ENCODE measurements around the gene BRD9.

Gene BRD9

DNA sequence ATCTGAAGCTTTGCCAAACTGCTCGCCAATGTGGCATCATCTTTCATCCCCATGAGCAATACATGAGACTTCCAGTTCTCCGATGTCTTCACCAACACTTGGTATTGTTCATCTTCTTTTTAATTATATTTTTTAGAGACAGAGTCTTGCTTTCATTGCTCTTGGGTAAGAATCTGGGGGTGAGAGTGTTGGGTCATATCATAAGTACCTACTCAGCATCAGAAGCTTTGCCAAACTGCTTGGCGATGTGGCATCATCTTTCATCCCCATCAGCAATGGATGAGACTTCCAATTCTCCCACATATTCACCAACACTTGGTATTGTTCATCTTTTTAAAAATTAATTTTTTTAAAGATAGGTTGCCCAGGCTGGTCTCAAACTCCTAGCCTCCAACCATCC lies 77.2 kb downstream of the BRD9 start:
- TF ChIP-seq, protein P1, sequence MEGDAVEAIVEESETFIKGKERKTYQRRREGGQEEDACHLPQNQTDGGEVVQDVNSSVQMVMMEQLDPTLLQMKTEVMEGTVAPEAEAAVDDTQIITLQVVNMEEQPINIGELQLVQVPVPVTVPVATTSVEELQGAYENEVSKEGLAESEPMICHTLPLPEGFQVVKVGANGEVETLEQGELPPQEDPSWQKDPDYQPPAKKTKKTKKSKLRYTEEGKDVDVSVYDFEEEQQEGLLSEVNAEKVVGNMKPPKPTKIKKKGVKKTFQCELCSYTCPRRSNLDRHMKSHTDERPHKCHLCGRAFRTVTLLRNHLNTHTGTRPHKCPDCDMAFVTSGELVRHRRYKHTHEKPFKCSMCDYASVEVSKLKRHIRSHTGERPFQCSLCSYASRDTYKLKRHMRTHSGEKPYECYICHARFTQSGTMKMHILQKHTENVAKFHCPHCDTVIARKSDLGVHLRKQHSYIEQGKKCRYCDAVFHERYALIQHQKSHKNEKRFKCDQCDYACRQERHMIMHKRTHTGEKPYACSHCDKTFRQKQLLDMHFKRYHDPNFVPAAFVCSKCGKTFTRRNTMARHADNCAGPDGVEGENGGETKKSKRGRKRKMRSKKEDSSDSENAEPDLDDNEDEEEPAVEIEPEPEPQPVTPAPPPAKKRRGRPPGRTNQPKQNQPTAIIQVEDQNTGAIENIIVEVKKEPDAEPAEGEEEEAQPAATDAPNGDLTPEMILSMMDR (conservative IDR thresholded peaks at IDR 0.05; ENCODE audit: low read depth, low read length) = no peak
- no peaks in the 10 kb centered on the region for H3K27me3 ChIP-seq (ENCODE audit: insufficient read depth, low read depth)

More for the DNA sequence above, 77.2 kb downstream of the BRD9 start:
- Histone ChIP-seq H3K79me2 (ENCODE audit: insufficient read depth, low read depth) (no peaks in the 10 kb centered on the region), H3K4me3 (IDR thresholded peaks at IDR 0.05; ENCODE audit: insufficient read depth, low read depth, low read length) (no peak overlapping the region), H3K4me2 (no peak overlapping the region), H3K4me1 (ENCODE audit: low read depth, poor library complexity, severe bottlenecking) (no peaks in the 10 kb centered on the region), H4K20me1 (ENCODE audit: insufficient read depth) (no peaks in the 10 kb centered on the region), H2AFZ (ENCODE audit: low read depth) (no peak overlapping the region), H3K36me3 (ENCODE audit: insufficient read depth) (0 out of 2 replicates have a peak, but pooled peaks cover 2% of the 10 kb centered on the region), H3K27ac (no peak overlapping the region), H3K9ac (no peak overlapping the region)

Data from KMS-11 (cell line).